NOMO-1 (cell line): ENCODE data around the gene TDRD10.
"Not testable (repeated sequence)": the region's sequence is repeated elsewhere in the genome, so short reads cannot be mapped to it uniquely, and the experiment has no call there.

ENCODE experiments used
- DNase-seq, 2 experiments: peaks; one replicate each; lab custom pipeline; 2025; ENCODE audit not compliant: unreplicated experiment in 2 of 2; lab: John Stamatoyannopoulos, UW

The TDRD10 gene

GRCh38 chr1:154478639-154479038 is 23.4 kb upstream of the TDRD10 start:
- peak; percentile 81 to 83 for DNase-seq

GRCh38 chr1:154479764-154480421 is 22.1 kb upstream of the TDRD10 start:
- peak; percentile 54 to 65 for DNase-seq

DNA sequence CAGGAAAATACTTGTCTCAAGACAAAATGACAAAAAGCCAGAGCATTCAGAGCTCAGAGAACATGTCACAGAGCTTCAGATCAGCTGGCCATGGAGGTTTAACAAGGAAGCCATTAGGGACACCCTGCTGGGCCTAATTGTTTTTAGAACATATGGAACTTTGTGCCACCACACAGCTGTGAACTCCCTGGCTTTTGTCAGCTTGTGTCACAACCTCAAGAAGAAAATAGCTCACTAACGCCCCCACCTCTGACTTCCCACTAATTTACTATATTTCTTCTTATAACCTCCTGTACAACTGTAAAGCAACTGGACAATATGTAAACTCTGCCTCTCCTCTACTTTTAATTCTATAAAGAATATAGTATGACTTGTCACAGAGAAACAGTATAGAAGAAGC is 21.0 kb upstream of the TDRD10 start:
- DNase-seq: no peak

GRCh38 chr1:154483941-154484803 is 17.8 kb upstream of the TDRD10 start:
- no peak for DNase-seq

DNA sequence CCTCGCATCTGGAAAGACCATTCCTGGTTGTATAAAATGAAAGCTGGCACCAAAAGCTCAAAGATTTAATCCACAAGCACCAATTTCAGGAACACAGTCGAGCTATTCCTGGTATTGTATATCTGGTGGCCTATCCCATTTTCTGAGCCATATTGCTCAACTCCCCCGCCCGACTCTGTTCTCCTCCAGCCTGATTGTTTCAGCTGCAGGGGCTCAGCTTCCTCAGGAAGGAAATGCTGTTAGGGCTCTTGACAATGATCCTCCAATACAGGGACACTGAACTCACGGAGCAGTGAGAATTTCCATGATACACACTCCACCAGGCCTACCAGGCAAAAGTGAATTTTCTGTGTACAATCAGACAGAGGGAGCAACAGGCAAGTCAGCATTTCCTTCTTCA is 16.9 kb upstream of the TDRD10 start:
- peak in 1 of 2 experiments; percentile 23 for DNase-seq

- DNase-seq: no peak
Measured at GRCh38 chr1:154485910-154486496, 16.0 kb upstream of the TDRD10 start.

DNA sequence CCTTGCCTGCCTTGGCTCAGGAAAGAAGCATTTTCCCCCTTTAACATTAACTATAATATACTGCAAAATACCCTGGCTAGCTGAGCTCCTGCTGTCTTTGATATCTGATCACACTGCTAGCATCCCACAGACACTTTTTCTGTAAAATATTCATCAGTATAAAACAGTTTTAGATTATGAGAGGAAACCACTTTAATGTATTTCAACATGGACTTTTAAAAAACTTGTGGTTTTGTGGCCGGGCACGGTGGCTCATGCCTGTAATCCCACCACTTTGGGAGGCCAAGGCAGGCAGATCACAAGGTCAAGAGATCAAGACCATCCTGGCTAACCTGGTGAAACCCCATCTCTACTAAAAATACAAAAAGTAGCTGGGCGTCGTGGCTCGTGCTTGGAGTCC is 15.3 kb upstream of the TDRD10 start:
- not testable (repeated sequence) for DNase-seq

GRCh38 chr1:154488922-154489321 is 13.1 kb upstream of the TDRD10 start:
- no peak for DNase-seq

DNA sequence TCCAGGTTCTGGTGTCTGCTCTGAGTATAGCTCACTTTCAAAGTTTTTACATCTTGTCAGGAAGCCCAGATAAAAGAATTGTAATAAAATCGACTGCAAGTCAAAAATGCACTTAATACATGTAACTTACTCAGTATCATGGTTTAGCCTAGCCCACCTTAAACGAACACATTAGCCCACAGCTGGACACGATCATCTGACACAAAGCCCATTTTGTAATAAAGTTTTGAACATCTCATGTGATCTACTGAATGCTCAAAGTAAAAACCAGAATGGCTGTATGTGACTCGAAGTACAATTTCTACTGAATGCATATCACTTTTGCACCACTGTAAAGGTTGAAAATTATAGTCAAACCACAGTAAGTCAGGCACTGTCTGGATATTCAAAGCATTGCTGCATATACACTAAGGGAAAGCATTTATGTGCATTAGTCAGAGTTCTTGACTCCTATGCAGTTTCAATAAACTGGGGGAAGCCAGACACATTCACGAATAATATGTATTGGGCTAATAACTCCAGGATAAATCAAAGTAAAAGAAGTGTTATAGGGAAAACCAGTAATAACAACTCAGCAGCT is 12.2 kb upstream of the TDRD10 start:
- DNase-seq: no peak

DNA sequence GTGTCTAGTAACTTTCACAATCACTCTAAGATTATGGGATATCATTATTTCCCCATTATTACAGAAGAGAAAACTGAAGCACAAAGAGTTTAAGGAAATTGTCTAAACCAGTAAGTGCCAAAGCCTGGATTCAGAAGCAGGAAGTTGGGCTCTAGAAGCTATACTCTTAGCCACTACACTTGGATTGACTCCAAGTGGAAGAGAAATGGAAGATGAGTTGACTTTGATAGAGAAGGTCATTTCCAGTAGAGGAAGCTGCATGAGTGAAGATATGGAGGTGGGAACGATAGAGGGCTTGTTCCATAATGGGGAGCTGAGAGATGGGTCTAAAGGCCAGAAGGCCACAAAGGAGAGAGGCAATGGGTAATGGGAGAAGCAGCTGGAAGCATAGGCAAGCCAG is 11.7 kb upstream of the TDRD10 start:
- peak in 1 of 2 experiments; percentile 38 for DNase-seq

DNA sequence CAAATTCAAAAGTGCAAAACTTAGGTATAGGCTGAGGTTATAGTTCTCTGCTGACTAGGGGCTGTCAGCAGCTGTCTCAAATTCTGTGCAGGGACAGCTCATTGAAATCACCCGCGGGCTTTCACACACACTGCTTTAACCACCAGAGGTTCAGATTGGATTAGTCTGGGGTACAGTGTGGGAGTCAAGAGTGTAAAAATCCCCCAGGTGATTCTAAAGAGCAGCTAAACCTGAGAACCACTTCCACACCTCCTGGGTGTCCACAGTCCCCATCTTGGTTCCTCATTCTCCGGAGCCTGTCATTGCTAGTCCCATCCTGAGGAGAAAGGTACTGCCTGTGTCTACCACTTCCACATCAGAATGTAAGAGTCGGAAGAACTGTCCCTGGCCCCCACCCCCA is 9.9 kb upstream of the TDRD10 start:
- peak in 1 of 2 experiments; percentile 15 for DNase-seq

DNA sequence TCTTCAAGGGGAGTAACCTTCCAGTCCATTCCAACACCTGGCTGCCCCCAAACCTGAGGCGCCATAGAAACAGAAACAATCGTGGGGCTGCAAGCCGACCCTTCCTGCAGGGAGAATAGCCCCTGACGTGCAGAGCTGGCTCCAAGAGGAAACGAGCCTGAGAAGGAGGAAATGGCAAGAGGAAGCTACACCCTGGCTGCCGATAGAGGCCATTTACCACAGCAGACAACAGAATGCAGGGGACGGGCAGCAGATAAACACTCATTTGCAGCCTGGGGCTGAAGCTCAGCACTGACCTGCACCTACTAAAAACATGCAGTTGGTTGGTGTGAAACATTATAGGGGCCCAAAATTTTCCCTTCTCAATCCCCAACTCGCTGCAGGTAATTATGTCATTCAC is 8.7 kb upstream of the TDRD10 start:
- DNase-seq: peak; percentile 76 to 88

DNA sequence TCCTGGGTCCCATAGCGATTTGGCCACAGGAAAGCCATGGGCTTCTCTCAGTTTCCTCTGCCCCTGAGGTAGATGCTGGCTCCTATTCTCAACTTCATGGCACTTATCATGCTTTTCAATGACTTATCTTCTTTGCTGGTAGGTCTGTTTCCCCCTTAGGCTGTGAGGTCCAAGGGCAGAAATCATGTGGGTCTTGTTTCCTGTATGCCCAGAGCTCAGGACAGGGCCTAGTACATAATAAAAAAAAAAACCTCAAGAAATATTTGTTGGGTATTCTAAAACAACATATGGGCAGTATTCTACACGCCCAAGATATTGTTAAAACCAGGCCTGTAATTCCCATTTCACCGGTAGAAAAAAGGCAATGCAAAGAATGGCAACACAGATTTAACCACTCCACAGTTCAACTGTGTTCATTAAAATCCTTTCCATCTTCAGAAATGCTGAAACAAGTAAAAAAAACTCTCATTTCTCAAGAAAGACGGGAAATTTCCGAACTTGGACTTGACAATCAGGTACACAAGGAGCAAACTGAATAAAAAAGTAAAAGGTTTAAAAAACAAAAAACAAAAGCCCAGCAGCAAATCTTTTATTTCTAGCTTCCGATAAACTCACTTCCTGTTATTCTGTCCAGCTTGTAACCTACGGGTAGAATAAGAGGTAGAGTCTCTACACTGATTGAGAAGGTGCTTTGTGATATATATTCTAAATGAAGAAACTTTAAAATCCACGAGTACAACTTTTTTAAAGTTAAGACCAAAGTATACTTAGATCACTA is 6.3 kb upstream of the TDRD10 start:
- no peak for DNase-seq

DNA sequence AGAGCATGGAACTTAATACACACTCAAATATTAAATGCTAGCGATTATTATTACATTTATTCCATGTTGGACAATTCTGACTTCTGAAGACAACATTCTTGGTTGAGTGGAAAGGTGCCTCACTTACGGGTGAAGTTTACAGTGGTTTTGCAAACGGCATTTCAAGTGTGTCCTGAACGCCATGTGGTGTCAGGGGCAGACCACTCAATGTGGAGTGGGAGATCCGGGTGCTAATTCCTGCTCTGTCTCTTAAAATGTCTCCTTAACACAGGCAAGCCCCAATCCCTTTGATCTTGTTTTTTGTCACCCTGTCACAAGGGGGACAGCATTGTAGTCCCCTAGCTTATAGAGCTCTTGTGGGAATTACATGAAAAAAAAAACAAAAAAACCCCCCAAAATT is 5.6 kb upstream of the TDRD10 start:
- DNase-seq: no peak

- DNase-seq: no peak
Measured at GRCh38 chr1:154497026-154497806, 4.8 kb upstream of the TDRD10 start.

- DNase-seq: no peak
Measured at GRCh38 chr1:154499446-154499845, 2.6 kb upstream of the TDRD10 start.

DNA sequence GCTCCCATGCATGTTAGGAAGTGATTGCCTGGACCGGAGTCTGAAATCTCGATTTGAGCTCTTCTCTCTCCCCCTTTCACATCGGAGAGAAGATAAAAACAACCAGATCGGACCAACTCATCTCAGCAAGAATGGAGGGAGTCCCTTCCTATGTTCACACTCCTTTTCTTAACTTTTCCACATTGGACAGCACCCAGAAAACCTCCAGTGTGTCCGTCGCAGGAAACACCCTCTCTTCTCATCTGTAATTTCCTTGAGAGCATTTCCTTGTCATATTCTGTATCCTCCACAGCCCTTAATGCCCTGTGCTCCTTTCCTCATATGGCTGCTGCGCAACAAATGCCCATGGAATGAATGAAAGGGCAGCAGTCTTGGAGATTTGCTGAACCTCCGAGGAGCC is 1.5 kb upstream of the TDRD10 start:
- DNase-seq: no peak

GRCh38 chr1:154501423-154502065 is 475 bp upstream of the TDRD10 start:
- peak in 1 of 2 experiments; percentile 40 for DNase-seq

DNA sequence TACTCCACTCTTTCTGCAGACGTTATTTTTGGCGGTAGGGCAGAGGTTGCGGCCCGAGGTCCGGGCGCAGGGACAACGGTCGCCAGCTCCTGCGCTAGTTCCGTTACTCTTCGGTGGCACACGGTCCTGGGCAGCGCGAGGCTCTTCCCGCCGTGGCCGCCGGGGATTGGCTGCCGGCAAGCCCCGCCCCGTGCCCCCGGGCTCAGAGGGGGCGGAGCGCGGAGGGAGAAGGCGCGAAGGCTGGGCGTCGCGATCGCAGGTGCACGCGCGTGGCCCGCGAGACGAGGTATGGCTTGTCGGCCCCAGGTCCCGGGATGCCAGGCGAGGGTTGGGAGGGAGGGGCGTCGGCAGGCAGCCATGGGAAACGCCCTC is 711 bp downstream of the TDRD10 start:
- no peak for DNase-seq
